Uterus (tissue), 2 donors: ENCODE measurements around the gene SPINK1.

ENCODE experiments used
- POLR2A ChIP-seq, 2 donors: fragments of 450-650 bp; IDR thresholded peaks; one replicate each; pipeline ENCODE4 v1.6.1; 2016; ENCODE audit warnings: antibody characterized with exemption in 2 of 2, mild to moderate bottlenecking in 1 of 2, moderate library complexity in 1 of 2
- TF ChIP-seq, protein P1 (sequence below), 4 experiments: fragments of 200-600 bp in 2 of 4; fragments of 450-650 bp in 2 of 4; sonication (generic) in 2 of 4; IDR thresholded peaks; one replicate each; pipeline ENCODE4 v1.5.1; 2016 to 2019; ENCODE audit warnings: antibody characterized with exemption in 4 of 4, mild to moderate bottlenecking in 2 of 4, moderate library complexity in 1 of 4

DNA sequence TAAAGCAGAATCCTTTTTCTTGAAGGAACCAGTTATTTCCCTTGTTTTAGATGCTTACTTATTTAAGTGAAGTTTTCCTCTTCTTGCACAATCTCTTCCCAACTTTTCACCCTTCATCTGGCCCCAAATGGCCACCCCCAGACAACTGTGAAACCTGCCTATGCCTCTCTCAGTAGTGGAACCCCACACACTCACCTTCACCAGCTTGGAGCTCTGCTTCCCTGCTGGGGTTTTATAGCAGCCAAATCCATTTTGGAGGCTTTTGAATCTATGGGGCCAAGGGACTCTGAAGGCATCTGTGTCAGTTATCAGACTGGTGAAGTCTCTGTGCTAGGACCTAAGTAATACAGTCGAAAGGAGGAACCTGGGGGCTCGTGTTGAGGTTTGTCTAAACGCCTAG, 22.9 kb upstream of the SPINK1 start:
- TF ChIP-seq, protein P1, sequence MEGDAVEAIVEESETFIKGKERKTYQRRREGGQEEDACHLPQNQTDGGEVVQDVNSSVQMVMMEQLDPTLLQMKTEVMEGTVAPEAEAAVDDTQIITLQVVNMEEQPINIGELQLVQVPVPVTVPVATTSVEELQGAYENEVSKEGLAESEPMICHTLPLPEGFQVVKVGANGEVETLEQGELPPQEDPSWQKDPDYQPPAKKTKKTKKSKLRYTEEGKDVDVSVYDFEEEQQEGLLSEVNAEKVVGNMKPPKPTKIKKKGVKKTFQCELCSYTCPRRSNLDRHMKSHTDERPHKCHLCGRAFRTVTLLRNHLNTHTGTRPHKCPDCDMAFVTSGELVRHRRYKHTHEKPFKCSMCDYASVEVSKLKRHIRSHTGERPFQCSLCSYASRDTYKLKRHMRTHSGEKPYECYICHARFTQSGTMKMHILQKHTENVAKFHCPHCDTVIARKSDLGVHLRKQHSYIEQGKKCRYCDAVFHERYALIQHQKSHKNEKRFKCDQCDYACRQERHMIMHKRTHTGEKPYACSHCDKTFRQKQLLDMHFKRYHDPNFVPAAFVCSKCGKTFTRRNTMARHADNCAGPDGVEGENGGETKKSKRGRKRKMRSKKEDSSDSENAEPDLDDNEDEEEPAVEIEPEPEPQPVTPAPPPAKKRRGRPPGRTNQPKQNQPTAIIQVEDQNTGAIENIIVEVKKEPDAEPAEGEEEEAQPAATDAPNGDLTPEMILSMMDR (IDR thresholded peaks at IDR 0.05) = no peak
- no peak for TF ChIP-seq POLR2A (IDR thresholded peaks at IDR 0.05)
